HepG2 (cell line): Measurements from ENCODE around the gene RREB1. TPM values are rescaled to one million over a fixed set of nuclear protein-coding genes. Genes with fewer than 3 reads are reported as not detected.

ENCODE experiments used
- ARID4A ChIP-seq: sonication (generic); formaldehyde crosslinking; IDR thresholded peaks from 2 replicates; pipeline ENCODE4 v1.5.0; 2020; ENCODE audit warnings: mild to moderate bottlenecking, missing genetic modification reagents, borderline replicate concordance
- ATRX ChIP-seq: sonication (generic); formaldehyde crosslinking; IDR thresholded peaks from 2 replicates; pipeline ENCODE4 v1.4.0; 2020; ENCODE audit warnings: missing genetic modification reagents, borderline replicate concordance
- BCLAF1 ChIP-seq: fragments of 450-650 bp; IDR thresholded peaks from 2 replicates; pipeline ENCODE4 v1.6.1; 2017; ENCODE audit warnings: mild to moderate bottlenecking
- CCAR2 ChIP-seq: fragments of 200-400 bp; formaldehyde crosslinking; optimal IDR thresholded peaks from 2 replicates; pipeline ENCODE3; 2018; ENCODE audit warnings: low read depth, mild to moderate bottlenecking, low read length, moderate library complexity
- EZH2 ChIP-seq: conservative IDR thresholded peaks from 2 replicates; pipeline ENCODE4 v1.6.1; 2012; ENCODE audit warnings: mild to moderate bottlenecking, low read depth, low read length, moderate library complexity
- JUND ChIP-seq: sonication (generic); formaldehyde crosslinking; IDR thresholded peaks from 2 replicates; pipeline ENCODE4 v1.8.0; 2022; ENCODE audit warnings: mild to moderate bottlenecking, missing genetic modification reagents
- POLR2A ChIP-seq, 2 experiments: IDR thresholded peaks; 2 replicates each; pipeline ENCODE4 v1.6.1; 2011; ENCODE audit warnings: low read depth in 2 of 2, low read length in 2 of 2, mild to moderate bottlenecking in 1 of 2, moderate library complexity in 1 of 2; ENCODE audit not compliant: insufficient read depth in 1 of 2
- PRPF4 ChIP-seq: fragments of 200-400 bp; formaldehyde crosslinking; IDR thresholded peaks from 2 replicates; pipeline ENCODE4 v1.6.1; 2016; ENCODE audit warnings: low read length, low read depth; ENCODE audit not compliant: poor library complexity, severe bottlenecking
- RFX3 ChIP-seq: IDR thresholded peaks from 2 replicates; pipeline ENCODE4 v1.6.1; 2016; ENCODE audit warnings: missing biosample characterization, missing genetic modification reagents
- U2AF2 ChIP-seq: fragments of 200-400 bp; formaldehyde crosslinking; IDR thresholded peaks from 2 replicates; pipeline ENCODE4 v1.6.1; 2017; ENCODE audit warnings: low read depth, mild to moderate bottlenecking, low read length
- ZNF180 ChIP-seq: sonication (generic); formaldehyde crosslinking; IDR thresholded peaks from 2 replicates; pipeline ENCODE4 v1.4.0; 2020; ENCODE audit warnings: low read depth, missing genetic modification reagents, borderline replicate concordance
- ZNF512 ChIP-seq: sonication (generic); formaldehyde crosslinking; IDR thresholded peaks from 2 replicates; pipeline ENCODE4 v1.4.0; 2020; ENCODE audit warnings: mild to moderate bottlenecking, missing genetic modification reagents
- ZNF737 ChIP-seq: sonication (generic); formaldehyde crosslinking; IDR thresholded peaks from 2 replicates; pipeline ENCODE4 v1.5.0; 2020; ENCODE audit warnings: missing genetic modification reagents, mild to moderate bottlenecking, borderline replicate concordance
- ZXDC ChIP-seq: sonication (generic); formaldehyde crosslinking; IDR thresholded peaks from 2 replicates; pipeline ENCODE4 v1.5.0; 2020; ENCODE audit warnings: mild to moderate bottlenecking, missing genetic modification reagents
- polyA plus RNA-seq, 8 experiments: library from polyadenylated mRNA; depleted of rRNA in 3 of 8; stranded (reverse) in 7 of 8; unstranded in 1 of 8; fragments of >200 nt; fragmentation: Illumina TruSeq in 4 of 8; extraction: Trizol in 4 of 8; gene quantifications; 2 replicates each; pipeline versions ENCODE4 v1.2.1 to v1.2.3, GENCODE V29; 2011 to 2016; ENCODE audit warnings: low read depth in 4 of 8, missing spikeins in 1 of 8, mixed read lengths in 1 of 8; ENCODE audit not compliant: insufficient read depth in 1 of 8
- total RNA-seq, 5 experiments: library from RNA; depleted of rRNA; stranded (reverse); fragments of >200 nt; fragmentation: Illumina TruSeq; extraction: Trizol; gene quantifications; 2 replicates each; pipeline ENCODE4 v1.2.3, GENCODE V29; 2016; ENCODE audit warnings: low read depth in 1 of 5
- TF ChIP-seq, protein P1 (sequence below): sonication (generic); formaldehyde crosslinking; IDR thresholded peaks from 2 replicates; pipeline ENCODE4 v1.4.0; 2020; ENCODE audit warnings: missing genetic modification reagents

Gene RREB1
- total and polyA plus RNA-seq, 2 of the 13 experiments (the other 11 are each of a cell fraction or from before 2014, with no cell fraction given), result 6.1 to 23.2 TPM

- TF ChIP-seq POLR2A (IDR thresholded peaks at IDR 0.05; ENCODE audit: insufficient read depth in 1 of 2, low read depth in 2 of 2, low read length in 2 of 2) (peak; percentile 14 to 66; a peak in 2 of 4 replicates), PRPF4 (peak; percentile 62), CCAR2 (peak; percentile 91), ARID4A (CRISPR knock-in tag) (peak; percentile 62; the same call in 1 of the 2 replicates), JUND (CRISPR knock-in tag) (peak; percentile 69; the same call in 1 of the 2 replicates), ZNF737 (CRISPR knock-in tag) (no peak), ZXDC (CRISPR knock-in tag) (no peak), RFX3 (CRISPR knock-in tag) (peak; percentile 87), BCLAF1 (no peak), ZNF512 (CRISPR knock-in tag) (no peak), EZH2 (no peak), ATRX (CRISPR knock-in tag) (no peak), ZNF180 (CRISPR knock-in tag) (no peak), U2AF2 (no peak)
- TF ChIP-seq, protein P1, sequence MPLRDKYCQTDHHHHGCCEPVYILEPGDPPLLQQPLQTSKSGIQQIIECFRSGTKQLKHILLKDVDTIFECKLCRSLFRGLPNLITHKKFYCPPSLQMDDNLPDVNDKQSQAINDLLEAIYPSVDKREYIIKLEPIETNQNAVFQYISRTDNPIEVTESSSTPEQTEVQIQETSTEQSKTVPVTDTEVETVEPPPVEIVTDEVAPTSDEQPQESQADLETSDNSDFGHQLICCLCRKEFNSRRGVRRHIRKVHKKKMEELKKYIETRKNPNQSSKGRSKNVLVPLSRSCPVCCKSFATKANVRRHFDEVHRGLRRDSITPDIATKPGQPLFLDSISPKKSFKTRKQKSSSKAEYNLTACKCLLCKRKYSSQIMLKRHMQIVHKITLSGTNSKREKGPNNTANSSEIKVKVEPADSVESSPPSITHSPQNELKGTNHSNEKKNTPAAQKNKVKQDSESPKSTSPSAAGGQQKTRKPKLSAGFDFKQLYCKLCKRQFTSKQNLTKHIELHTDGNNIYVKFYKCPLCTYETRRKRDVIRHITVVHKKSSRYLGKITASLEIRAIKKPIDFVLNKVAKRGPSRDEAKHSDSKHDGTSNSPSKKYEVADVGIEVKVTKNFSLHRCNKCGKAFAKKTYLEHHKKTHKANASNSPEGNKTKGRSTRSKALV (CRISPR knock-in tag), result no peak
Observed at GRCh38 chr6:7138921-7139358, 31.2 kb downstream of the RREB1 start (continued).
